HCEC 1CT (cell line): ENCODE results near the gene FBXO15.

Experiments
- DNase-seq: peaks from one replicate; pipeline ENCODE4 v3.0.0-alpha.2; 2017

FBXO15 gene

GRCh38 chr18:74110976-74111375 lies 36.7 kb downstream of the FBXO15 start:
- no peak for DNase-seq

- no peak for DNase-seq
Observed at GRCh38 chr18:74110149-74110548, 37.5 kb downstream of the FBXO15 start.

DNA sequence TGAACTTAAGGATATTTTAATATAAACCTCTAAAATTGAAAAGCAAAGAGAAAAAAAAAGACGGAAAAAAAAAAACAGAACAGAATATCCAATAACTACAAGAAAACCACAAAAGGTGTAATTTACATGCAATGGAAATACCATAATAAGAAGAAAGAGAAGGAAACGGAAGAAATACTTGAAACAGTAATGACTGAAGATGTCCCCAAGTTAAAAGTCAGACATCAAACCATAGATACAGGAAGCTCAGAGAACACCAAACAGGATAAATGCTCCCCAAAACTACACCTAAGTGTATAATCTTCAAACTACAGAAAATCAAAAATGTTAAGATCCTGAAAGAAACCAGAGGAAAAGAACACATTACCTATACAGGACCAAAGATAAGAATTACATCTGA lies 39.2 kb downstream of the FBXO15 start:
- no peak for DNase-seq

DNA sequence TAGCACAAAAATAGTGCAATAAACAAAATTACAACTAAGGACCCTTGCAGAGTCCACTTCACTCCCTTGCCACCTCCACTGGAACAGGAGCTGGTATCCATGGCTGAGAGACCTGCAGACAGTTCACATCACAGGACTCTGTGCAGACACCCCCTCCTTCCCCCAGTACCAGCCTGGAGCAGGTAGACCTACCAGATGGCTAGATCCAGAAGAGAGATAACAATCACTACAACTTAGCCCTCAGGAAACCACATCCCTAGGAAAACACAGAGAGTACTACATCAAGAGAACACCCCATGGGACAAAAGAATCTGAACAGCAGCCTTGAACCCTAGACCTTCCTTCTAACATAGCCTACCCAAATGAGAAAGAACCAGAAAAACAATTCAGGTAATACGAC lies 49.8 kb downstream of the FBXO15 start:
- no peak for DNase-seq

DNA sequence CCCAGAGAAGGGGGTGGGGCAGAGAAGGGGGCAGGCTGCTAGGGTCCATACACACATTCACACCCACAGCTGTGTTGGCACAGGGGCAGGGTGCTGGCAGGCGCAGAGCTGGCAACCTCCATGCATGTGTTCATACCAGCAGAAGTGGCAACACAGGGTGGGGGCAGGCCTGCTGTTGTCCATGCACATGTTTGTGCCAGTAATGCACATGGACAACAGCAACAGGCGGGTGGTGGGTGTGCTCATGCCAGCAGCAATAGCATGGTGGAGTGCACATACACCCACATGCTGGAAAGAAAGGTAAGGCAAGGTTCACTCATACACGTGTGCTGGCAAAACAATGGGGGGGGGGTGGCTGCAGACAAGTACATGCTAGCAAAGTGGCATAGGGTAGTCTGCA lies 54.7 kb downstream of the FBXO15 start:
- DNase-seq = no peak

DNA sequence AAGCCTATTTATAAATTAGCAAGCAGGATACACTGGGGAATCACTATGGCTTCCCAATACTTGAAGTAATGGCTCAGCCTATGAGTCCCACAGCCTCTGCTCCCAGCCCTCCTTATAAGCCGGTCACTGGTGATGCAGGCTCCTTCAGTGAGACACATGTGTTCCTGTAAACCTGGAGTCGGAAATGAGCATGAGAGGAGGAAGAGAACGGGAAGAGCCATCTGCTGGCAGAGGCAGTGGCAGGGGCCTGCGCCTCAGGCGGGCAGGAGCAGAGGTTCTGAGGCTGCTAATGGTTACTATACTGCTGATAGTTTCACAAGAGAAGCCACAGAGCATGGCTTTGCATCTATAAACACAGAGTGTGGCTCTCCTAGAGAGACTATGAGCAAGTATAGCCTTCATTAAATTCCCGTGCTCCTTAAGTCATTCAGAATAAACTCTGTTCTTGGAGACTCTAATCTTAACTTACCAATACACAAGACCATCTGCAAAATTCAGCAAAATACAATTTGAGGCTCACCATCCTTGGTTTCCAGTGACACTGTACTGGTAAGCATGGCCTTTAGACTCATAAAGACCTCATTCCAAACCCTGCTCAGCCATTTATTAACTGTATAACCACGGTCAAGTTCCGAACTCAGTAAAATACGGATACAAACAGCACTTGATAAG lies 63.3 kb downstream of the FBXO15 start:
- no peak for DNase-seq

GRCh38 chr18:74083557-74083952 lies 64.1 kb downstream of the FBXO15 start:
- no peak for DNase-seq

DNA sequence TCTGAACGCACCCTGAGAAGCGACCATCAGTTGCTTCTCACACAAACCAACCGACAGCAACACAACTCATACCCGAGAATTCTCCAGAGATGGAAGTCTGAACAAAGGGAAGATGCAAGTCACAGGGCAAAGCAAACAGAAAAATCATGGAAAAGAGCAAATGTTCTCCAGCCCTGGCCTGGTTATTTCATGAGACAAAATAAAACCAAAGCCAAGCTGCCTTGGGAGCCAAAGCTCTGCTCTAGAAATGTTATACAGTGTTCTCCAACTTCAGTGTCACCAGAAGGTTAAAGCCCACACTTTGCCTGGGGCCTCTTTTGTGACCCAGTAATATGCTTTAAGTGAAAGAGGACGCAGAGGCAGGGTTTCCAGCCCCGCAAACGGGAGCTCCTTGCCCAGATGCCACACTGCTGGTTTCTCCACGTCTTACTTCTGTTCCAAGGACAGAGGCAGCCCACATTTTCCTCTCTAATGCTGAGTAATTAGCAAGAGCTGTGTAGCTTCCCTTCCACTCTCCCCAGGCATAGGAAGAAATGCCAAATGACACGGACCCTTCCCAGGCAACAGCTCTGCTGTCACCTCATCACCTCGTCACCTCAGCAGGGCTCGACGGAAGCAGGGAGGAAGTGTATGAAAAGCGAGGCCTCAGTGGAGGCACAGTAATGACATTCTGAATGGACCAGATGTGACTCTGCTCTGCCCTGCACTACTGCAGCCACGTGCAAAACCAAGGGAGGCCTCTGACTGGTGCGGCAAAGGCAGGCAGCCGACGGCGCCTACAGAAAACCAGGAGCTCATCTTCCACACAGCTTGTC lies 64.7 kb downstream of the FBXO15 start:
- no peak for DNase-seq

DNA sequence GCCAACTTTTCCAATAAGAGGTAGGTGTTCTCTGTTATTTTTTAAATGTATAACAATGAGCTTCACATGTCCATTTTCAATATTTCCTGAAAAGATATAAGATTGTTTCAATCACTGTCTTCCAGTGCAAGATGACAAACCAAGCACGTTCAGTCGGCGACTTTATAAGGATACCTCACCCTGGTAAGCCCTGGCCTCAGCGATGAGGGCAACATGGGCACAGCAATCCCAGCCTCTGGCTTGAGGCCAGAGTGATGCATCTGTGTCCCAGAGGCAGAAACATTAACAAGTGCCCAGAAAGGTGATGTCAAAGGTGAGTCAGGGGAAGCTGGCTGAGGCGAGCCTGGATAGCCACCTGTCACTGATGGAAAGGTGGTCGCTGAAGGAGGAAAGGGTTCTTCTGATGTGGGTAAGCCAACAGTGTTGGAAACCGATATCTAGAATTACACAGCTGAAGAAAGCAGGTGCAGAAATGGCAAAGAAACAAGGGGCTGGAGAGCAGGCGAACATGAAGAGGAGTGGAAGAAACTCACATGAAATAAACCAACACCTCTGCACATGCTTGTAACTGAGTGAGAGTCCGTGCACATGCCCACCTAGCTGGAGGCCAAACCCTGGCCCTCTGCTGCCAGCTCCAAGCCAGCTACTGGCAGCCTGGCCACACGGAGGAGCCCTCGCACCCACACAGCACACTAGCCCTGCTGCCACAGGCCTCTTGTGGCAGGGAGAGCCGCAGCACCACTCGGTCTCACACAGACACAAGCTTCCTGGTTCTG lies 65.5 kb downstream of the FBXO15 start:
- peak; percentile 22 for DNase-seq

- DNase-seq = no peak
Observed at GRCh38 chr18:74078257-74078656, 69.4 kb downstream of the FBXO15 start.

GRCh38 chr18:74074668-74075564 lies 72.7 kb downstream of the FBXO15 start:
- DNase-seq = no peak

DNA sequence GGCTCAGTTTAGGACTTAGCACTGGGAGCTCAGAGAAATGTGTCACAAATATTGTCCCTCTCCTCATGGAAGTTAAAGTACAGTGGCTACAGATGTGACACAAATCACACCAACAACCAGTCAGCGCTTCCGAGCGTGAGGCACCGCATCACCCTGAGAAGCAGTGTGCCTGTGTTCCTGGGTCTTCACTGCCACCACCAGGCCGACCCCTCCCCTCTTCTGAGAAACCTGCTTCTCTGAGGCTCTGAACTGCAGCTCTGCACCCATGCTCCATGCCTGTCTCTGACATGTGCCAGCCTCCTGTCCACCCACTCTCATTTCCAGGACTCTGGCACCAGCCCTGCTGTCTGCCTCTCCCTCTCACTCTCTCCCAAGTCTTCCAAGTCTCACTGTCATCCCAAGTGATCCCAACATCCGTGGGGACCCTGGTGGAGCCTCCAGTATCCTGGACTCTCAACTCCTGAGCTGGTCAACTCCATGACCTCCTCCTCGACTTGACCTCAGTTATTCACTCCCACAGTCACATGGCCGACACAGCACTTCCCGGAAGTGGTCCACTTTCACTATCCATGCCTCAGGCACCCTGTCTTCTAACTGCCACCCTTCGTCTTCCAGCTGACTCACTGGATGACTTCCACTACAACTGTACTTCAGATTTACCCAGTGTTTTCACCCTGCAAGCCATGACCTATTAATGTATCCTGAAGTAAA lies 73.5 kb downstream of the FBXO15 start:
- DNase-seq = no peak

- no peak for DNase-seq
Observed at GRCh38 chr18:74069178-74070050, 78.2 kb downstream of the FBXO15 start.

DNA sequence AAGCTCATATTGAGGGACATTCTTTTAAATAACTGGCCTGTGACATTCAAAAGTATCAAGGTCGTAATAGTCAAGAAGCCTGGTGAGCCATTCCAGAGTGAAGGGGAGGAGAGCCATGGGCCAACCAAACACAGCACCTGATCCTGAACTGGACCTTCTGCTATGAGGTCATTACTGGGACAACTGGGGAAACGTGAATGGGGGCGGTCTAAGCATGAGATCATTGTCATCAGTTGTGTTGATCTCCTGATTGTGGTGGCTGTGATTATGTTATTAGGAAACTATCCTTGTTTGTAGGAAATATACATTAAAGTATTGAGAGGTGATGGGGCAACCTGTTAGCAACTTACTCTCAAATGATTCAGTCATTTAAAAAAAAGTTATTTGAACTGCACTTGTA lies 79.3 kb downstream of the FBXO15 start:
- no peak for DNase-seq

DNA sequence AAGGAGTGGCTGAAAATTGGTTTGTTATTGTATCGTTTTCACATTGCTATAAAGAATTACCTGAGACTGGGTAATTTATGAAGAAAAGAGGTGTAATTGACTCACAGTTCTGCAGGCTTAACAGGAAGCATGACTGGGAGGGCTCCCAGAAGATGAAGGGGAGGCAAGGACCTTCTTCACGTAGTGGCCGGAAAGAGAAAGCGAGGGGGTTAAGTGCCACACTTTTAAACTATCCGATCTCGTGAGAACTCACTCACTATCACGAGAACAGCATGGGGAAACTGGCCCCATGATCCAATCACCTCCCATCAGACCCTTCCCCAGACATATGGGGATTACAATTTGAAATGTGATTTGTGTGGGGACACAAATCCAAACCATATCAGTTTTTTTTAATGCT lies 81.6 kb downstream of the FBXO15 start:
- no peak for DNase-seq

DNA sequence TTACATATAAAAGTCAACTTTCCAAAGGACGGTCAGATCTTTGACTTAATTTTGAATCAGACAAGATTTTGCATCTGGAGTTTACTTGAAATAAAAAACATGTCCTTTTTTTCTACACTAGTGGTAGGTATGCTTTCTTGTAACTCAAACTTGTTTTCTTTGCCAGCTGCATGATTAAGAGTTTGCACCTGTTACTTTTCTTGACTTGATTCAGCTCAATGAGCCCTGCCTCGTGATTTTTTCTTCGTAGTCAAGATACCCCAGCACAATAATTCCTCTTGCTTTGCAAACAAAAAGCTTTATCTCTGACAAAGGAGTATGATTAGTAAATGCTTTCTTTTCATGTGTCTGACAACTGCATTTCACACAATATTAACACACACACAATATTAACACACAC lies 82.3 kb downstream of the FBXO15 start:
- no peak for DNase-seq

- DNase-seq = no peak
Observed at GRCh38 chr18:74064510-74064909, 83.1 kb downstream of the FBXO15 start.

DNA sequence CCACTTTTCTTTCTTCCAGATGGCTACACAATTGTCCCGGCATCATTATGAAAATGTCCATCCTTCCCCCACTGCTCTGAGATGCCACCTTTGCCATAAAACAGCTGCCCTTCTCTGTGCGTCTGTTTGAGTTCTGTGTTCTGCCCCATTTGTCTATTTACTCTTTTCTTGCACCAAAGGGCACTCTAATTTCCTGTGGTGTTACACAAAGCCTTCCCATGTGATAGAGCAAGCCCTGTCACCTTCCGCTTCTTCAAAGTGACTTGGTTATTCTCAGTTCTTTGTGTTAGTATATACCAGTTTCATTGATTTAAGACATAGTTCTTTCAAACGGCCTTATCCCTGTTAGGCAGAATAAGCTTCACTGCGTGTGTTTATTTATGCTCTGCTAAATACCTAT lies 84.1 kb downstream of the FBXO15 start:
- DNase-seq = no peak

GRCh38 chr18:74063023-74063422 lies 84.6 kb downstream of the FBXO15 start:
- no peak for DNase-seq

DNA sequence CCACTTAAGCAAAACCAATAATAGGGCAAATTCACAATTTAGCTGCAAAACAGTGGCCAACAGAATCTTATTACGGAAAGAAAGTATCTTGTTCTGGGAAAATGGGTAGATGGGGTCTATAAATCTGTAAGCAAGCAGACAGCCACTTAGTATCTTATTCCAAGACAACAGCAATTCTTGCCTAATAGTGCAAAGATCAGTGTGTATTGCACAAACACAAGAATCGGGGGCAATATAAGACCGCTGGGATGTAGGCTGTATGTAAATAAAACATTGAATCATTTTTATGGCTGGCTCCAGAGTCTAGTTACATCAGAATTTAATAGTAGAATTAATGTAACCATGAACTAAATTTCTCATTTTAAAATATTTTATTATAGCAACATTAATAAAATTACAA lies 85.6 kb downstream of the FBXO15 start:
- DNase-seq = no peak

DNA sequence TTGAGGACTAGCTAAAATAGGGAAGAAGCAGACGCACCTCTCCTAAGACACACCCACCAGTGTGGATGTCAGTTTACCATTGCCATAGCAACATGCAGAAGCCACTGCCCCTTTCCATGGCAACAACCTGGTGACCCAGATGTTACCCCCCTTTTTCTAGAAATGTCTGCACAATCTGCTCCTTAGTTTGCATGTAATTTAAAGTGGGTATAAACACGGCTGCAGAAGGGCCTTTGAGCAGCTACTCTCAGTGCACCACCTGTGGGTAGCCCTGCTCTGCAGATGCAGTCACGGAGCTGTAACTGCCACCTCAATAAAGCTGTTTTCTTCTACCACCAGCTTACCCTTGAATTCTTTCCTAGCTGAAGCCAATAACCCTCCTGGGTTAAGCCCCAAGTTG lies 87.1 kb downstream of the FBXO15 start:
- no peak for DNase-seq
